ENCODE data around the gene VDR. TPM values are rescaled to one million over a fixed set of nuclear protein-coding genes. Genes with fewer than 3 reads are reported as not detected.

VDR gene
- total and polyA plus RNA-seq, 10 donors: 0.70 to 10.5 (median 5.7) TPM

DNA sequence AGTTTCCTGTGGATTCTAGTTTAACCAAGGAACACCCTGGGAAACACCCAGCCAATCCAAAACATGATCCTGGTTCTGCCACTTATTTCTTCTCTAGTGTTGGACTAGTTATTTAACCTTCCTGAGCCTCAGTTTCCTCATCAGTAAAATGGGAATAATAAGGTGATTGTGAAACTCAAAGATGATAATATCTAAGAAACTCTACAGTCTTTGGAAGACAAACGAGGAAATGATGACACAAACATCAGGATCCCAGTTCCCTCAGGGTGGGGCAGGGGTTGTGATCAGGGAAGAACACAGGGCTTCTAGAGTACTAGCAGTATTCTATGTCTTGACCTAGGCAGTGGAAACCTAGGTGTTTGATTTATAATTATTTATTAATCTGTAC is 40.5 kb upstream of the VDR start:
- no peaks in the 10 kb centered on the region for H3K9me3 ChIP-seq
- intact Hi-C loops (cut with DNase I; ENCODE audit: low total_unique reads): no loop called here
- peaks cover 2 to 51% (median 30%) of the 10 kb centered on the region in 6 donors for H3K4me1 ChIP-seq
- no peak for DNase-seq
- WGBS, 5 donors: 42 to 79% (median 46%) methylated on average over 1 of the region's 1 CpG
- no peak overlapping the region for H3K4me3 ChIP-seq
- H3K27me3 ChIP-seq (replicated peaks in 1 of 7): peaks cover 0 to 30% (median 4%) of the 10 kb centered on the region in 7 donors
- TF ChIP-seq POLR2AphosphoS5 (IDR thresholded peaks at IDR 0.05) (no peak), POLR2A (IDR thresholded peaks at IDR 0.05) (no peak)
- TF ChIP-seq, protein P1, sequence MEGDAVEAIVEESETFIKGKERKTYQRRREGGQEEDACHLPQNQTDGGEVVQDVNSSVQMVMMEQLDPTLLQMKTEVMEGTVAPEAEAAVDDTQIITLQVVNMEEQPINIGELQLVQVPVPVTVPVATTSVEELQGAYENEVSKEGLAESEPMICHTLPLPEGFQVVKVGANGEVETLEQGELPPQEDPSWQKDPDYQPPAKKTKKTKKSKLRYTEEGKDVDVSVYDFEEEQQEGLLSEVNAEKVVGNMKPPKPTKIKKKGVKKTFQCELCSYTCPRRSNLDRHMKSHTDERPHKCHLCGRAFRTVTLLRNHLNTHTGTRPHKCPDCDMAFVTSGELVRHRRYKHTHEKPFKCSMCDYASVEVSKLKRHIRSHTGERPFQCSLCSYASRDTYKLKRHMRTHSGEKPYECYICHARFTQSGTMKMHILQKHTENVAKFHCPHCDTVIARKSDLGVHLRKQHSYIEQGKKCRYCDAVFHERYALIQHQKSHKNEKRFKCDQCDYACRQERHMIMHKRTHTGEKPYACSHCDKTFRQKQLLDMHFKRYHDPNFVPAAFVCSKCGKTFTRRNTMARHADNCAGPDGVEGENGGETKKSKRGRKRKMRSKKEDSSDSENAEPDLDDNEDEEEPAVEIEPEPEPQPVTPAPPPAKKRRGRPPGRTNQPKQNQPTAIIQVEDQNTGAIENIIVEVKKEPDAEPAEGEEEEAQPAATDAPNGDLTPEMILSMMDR (IDR thresholded peaks at IDR 0.05 in 8 of 11, conservative IDR thresholded peaks at IDR 0.05 in 3 of 11): no peak
- H3K27ac ChIP-seq: no peak overlapping the region
- H3K36me3 ChIP-seq: no peaks in the 10 kb centered on the region

DNA sequence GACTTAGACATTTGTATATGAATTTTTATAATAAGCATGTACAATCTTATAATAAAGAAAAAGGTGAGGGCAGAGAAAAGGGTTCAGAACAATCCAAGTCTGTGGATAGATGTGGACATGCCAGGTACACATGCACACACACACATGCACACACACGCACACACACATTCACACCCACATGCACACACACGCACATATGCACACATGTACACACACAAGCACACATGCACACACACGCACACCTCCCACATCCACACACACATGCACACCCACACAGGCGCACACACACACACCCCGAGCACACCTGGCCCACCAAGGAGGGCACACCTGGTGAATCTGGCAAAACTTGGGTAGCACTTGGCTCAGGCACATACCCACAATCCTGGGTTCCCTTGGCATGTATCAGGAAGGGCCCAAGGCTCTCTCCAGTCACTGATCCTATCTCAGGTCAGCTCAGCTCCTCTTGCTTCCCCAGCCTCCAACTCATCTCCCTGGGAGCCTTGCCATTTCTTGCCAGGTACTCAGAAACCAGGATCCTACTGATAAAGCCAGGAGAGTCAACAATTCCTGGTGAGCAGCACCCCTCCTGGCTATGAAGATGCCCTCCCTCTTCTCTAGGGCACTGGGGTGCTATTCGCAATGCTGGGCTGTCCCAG is 40.0 kb upstream of the VDR start:
- WGBS, 5 donors: 83 to 99% (median 89%) methylated on average over 6 of the region's 6 CpGs
- Histone ChIP-seq H3K4me1 (peaks cover 2 to 50% (median 29%) of the 10 kb centered on the region in 6 donors), H3K4me3 (no peak overlapping the region), H3K9me3 (no peaks in the 10 kb centered on the region), H3K36me3 (no peaks in the 10 kb centered on the region), H3K27ac (no peak overlapping the region), H3K27me3 (replicated peaks in 1 of 7) (peaks cover 0 to 30% (median 4%) of the 10 kb centered on the region in 7 donors)
- intact Hi-C loops (cut with DNase I; ENCODE audit: low total_unique reads): no loop called here
- no peak for DNase-seq
- TF ChIP-seq, protein P1 (IDR thresholded peaks at IDR 0.05 in 8 of 11, conservative IDR thresholded peaks at IDR 0.05 in 3 of 11): no peak
- TF ChIP-seq POLR2AphosphoS5 (IDR thresholded peaks at IDR 0.05) (no peak), POLR2A (IDR thresholded peaks at IDR 0.05) (no peak)

DNA sequence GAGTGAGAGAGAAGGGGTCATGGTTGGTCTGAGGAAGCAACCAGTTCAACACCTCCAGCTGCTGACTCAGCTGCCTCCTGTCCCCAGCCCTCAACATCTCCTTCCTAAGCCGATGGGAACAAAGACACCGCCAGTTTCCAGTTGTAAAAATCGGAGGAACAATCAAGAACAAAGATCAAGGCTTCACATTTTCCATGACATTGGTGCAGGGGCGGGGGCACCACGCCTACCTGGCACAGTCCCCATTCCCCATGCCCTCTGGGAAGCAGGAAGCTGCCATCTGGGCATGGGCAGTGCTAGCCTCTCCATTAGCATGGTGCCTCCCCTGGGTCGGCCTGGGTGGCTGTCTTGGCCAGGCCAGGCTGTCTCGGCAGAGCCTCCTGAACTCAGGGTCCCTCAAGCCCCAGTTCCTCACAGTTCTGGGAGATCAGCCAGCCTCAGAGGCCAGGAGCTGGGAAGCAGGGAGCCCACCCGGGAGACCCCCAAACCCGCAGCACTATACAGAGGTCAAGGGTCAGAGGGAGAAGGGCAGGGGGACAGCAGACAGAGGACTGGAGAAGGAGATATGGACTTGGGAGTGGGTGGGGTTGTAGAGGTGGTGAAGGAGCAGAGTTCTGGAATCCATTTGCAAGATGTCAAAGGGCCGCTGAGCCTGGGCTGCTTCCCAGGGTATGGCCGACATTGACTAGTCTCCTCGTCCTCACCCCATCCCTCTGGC is 39.0 kb upstream of the VDR start:
- no peak for DNase-seq
- 64 to 79% (median 72%) methylated on average over 10 to 12 of the region's 12 CpGs for WGBS, 5 donors

More for the DNA sequence above, 39.0 kb upstream of the VDR start:
- Histone ChIP-seq H3K9me3 (no peaks in the 10 kb centered on the region), H3K4me3 (no peak overlapping the region), H3K36me3 (no peaks in the 10 kb centered on the region), H3K27me3 (replicated peaks in 1 of 7) (peaks cover 0 to 30% (median 4%) of the 10 kb centered on the region in 7 donors), H3K27ac (no peak overlapping the region), H3K4me1 (peaks cover 0 to 40% (median 24%) of the 10 kb centered on the region in 6 donors)
- TF ChIP-seq, protein P1 (IDR thresholded peaks at IDR 0.05 in 8 of 11, conservative IDR thresholded peaks at IDR 0.05 in 3 of 11): no peak
- TF ChIP-seq POLR2AphosphoS5 (IDR thresholded peaks at IDR 0.05): peak in 2 of 3 donors; percentile 32 to 45
- intact Hi-C loops (cut with DNase I; ENCODE audit: low total_unique reads): no loop called here

Measured in spleen (tissue), 11 donors.